GM10266 (cell line): Measurements from ENCODE around the gene MMP11.

Source experiments
- DNase-seq: peaks from one replicate; pipeline ENCODE4 v3.0.0; 2012; ENCODE audit errors: extremely low spot score
- CTCF ChIP-seq: IDR thresholded peaks from 2 replicates; pipeline ENCODE4 v1.5.1; 2012; ENCODE audit warnings: mild to moderate bottlenecking, low read depth; ENCODE audit not compliant: control insufficient read depth, insufficient read depth; ENCODE audit errors: missing control alignments

The MMP11 gene

GRCh38 chr22:23769321-23769965 is 3.2 kb upstream of the MMP11 start:
- no peak for TF ChIP-seq CTCF
- DNase-seq = no peak

- no peak for TF ChIP-seq CTCF
- DNase-seq = no peak
These were observed 367 bp upstream of the MMP11 start for GRCh38 chr22:23772315-23772648.

- TF ChIP-seq CTCF = no peak
- no peak for DNase-seq
These were observed 949 bp downstream of the MMP11 start for GRCh38 chr22:23773483-23774113.

GRCh38 chr22:23774114-23774921 is 1.7 kb downstream of the MMP11 start:
- TF ChIP-seq CTCF = no peak
- no peak for DNase-seq

- DNase-seq = no peak
- no peak for TF ChIP-seq CTCF
These were observed 2.3 kb downstream of the MMP11 start for GRCh38 chr22:23774922-23775436.

GRCh38 chr22:23775779-23776375 is 3.2 kb downstream of the MMP11 start:
- no peak for DNase-seq
- TF ChIP-seq CTCF = no peak
